Body of pancreas (tissue), 4 donors: ENCODE measurements around the gene LRRC10B.

Experiments used
- CTCF ChIP-seq, 7 experiments: fragments of 450-650 bp in 4 of 7; fragments of 200-600 bp in 3 of 7; sonication (generic) in 3 of 7; IDR thresholded peaks; one replicate each; pipeline ENCODE4 v1.5.1; 2016 to 2019; ENCODE audit warnings: antibody characterized with exemption in 7 of 7
- POLR2A ChIP-seq, 3 donors: fragments of 450-650 bp; IDR thresholded peaks; one replicate each; pipeline ENCODE4 v1.6.1; 2016; ENCODE audit warnings: antibody characterized with exemption in 3 of 3, mild to moderate bottlenecking in 2 of 3

- TF ChIP-seq CTCF (IDR thresholded peaks at IDR 0.05) (no peak), POLR2A (IDR thresholded peaks at IDR 0.05) (no peak)
Measured at GRCh38 chr11:61480994-61481335, 27.6 kb upstream of the LRRC10B start.
